HG03460 (cell line): Measurements from ENCODE around the gene C17orf78.
"Not testable (repeated sequence)": the region's sequence is repeated elsewhere in the genome, so short reads cannot be mapped to it uniquely, and the experiment has no call there.

Experiments
- ATAC-seq: cut with Tn5 transposase; IDR thresholded peaks from one replicate; pipeline ENCODE4 v1.9.1; 2021; ENCODE audit not compliant: unreplicated experiment

The C17orf78 gene

DNA sequence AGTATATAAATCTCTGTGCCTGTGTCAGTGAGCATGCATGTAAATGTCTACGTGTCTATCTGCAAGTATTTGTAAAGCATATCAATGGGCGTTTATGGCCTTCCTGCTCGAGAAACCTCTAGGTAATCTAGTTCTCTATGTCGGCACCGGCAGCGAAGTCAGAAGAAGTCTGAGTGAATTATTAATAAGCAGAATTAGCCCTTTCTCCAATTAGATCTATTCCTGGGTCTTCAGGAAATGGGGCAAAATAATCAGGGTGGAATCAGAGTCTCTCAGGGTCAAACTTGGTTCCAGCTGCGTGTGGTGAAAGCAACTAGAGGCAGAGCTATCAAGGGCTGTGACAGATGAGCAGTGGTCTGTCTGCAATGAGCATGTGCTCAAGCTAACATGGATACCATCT lies at the start of gene C17orf78:
C17orf78 (plus strand) TSS at position 280 of the 400 bp plus-strand sequence; CDS start at position 388, 108 bp downstream.
- no peak for ATAC-seq

DNA sequence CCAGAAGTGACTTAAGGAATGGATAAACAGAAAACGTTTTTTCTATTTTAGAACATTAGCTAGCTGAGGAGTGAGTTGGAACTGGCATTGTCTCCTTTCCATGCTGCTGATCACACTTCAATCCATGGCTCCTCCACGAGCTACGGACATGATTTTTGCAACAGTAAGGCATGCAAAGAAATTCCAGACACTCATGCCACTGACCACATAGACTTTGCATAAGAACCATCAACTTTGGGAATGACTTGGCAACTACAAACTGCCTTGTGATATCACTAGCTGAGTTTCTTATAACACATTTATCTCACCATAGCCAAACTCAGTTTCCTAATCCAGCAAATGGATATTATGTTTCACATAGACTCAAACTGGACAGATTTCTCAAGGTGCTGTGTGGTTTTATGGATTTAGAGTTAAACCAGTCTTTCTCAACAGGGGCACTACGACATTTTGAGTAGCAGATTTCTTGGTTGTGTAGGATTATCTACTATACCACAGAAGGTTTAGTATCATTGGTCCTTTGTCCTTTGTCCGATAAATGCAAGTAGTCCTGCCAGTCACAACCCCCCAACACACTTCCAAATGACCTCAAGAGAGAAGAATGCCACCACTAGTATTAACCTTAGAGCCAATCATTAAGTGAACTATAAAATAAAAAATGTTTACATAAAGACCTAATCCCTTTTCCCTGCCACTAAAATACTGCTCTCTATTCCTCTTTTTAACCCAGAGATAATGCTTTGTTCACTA lies 48.3 kb upstream of the C17orf78 start:
- ATAC-seq, result no peak

DNA sequence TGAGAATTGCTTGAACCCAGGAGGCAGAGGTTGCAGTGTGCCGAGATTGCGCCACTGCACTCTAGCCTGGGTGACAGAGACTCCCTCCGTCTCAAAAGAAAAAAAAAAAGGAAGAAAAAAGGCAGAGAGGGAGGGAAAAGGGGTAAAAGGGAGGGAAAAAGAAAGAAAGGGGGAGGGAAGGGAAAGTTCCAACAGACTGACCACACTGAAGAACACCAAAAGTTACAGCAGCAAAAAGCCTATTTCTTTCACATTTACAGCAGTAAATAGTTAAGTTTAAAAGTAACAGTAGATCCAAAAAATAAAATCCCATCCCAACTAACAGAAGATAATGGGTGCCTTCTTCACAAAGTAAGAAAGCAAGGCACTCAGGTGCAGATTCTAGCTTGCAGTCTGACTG lies 36.9 kb upstream of the C17orf78 start:
- ATAC-seq, result no peak

DNA sequence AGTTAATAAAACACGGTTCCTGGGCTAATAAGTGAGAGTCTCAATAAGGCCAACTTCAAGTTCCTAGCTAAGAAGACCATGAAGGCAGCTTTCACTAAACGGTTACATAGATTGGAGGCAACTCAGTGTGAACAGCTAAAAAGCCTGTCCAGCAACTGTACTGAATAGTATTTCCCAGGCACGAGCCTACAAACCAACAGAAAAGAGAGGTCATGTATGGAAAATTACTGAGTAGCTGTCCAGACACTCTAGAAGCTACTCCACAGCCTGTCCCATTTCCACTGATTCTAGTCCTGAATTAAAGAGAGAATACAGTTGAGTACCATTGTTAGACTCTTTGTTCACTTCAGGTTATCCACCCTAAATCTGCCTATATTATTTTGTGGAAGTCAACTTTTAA lies 36.5 kb upstream of the C17orf78 start:
- ATAC-seq, result no peak

DNA sequence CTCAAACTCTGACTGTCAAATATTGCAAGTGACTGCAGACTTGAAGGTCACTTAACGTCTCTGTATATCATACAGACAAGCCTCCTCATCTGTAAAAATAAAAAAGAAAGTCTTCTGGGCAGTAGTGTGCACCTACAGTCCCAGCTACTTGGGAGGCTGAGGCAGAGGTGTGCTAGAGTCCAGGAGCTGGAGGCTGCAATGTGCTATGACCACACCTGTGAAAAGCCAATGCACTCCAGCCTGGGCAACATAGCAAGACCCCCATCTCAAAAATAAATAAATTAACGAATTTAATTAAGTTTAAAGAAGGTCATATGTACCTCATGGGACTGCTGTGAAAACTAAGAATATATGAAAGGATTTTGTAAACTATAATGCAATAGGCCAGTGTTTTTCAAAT lies 35.0 kb upstream of the C17orf78 start:
- ATAC-seq, result no peak

DNA sequence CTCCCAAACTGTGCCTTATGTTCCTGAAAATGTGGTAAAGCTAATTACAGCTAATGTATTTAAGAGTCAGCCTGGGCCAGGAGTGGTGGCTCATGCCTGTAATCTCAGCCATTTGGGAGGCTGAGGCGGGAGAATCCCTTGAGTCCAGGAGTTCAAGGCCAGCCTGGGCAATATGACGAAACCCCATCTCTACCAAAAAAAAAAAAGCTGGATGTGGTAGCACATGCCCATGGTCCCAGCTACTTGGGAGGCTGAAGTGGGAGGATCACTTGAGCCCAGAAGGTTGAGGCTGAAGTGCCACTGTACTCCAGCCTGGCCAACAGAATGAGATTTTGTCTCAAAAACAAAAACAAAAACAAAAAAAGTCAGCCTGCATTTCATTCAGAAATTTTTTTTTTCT lies 33.2 kb upstream of the C17orf78 start:
- no peak for ATAC-seq

DNA sequence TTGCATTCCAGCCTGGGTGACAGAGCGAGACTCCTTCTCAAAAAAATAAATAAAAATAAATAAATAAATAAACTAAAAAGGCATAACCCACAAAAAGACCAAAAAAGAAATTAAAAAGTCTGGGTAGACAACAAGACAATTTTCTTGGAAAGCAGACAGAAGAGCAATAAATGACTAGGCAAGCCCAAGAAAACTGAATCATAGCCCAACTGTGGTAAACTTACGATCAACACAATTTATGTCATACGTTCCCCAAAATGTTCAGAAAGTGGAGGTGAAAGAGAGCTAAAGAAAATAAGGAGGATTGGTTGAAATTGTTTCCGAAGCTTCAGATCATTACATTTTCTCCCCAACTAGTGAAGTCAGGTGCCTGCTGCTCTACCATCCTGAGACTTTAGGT lies 31.3 kb upstream of the C17orf78 start:
- ATAC-seq, result no peak

DNA sequence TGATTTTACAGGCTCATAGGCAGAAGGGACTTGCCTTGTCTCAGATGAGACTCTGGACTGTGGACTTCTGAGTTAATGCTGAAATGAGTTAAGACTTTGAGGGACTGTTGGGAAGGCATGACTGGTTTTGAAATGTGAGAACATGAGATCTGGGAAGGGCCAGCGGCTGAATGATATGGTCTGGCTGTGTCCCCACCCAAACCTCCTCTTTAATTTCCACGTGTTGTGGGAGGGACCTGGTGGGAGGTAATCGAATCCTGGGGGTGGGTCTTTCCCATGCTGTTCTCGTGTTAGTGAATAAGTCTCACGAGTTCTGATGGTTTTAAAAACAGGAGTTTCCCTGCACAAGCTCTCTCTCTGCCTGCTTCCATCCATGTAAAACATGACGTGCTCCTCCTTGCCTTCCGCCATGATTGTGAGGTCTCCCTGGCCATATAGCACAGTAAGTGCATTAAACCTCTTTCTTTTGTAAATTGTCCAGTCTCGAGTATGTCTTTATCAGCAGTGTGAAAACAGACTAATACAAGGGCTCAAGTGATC lies 28.9 kb upstream of the C17orf78 start:
- not testable (repeated sequence) for ATAC-seq

DNA sequence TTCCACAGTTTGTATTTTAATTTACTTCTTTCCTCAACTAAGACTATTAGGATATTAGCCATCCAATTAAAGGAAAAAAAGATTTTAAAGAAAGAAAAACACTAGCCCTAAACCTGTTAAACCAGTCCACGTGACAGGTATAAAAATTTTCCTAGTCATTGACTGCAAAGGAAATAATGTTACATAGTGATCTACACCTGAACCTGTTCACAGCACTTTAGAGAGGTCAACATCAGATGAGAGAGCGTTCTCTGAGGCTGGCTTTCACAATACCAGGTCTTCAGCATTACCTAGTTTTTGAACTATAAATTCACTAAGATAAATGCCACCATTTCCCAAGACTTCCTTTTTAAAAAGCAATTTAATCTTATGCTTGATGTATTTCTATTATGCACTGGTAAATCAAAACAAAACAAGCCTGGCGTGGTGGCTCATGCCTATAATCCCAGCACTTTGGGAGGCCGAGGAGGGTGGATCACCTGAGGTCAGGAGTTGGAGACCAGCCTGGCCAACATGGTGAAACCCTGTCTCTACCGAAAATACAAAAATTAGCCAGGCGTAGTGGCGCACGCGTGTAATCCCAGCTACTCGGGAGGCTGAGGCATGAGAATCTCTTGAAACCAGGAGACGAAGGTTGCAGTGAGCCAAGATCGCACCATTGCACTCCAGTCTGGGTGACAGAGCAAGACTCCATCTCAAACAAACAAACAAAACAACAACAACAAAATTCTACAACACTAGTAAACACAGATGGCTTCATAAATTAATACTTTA lies 18.8 kb upstream of the C17orf78 start:
- not testable (repeated sequence) for ATAC-seq

DNA sequence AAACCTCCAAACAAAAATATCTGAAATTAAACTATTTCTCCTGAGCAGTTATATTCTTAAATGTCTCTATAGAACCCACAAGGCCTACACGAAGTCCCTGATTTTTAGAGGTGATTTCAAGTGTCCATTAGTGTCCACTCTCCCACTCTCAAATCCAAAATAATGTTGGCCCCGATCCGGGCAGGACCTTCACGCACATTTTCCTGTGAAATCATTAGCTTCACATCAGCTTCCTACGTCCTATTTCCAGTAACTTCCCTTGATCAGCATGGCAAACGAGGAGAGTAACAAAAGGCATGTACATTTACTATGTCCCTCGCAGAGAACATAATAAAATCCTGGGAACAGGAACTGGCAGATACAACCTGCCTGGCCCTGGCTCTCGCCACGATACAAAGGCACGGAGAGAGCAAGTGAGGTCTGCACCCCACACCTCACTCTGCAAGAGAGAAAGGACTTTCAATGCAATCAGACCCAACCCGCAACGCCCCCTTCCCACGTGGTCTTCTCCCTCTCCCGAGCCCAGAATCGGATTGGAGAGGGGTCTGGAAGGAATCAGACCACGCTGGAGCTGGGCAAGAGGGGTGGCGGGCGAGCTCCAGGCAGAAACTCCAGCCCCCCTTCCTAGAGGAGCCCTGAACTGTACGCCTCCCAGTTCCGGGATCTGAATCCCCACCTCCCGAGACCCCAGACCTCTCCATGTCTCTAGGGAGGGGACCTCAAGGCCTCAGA lies 17.5 kb upstream of the C17orf78 start:
- ATAC-seq, result no peak

DNA sequence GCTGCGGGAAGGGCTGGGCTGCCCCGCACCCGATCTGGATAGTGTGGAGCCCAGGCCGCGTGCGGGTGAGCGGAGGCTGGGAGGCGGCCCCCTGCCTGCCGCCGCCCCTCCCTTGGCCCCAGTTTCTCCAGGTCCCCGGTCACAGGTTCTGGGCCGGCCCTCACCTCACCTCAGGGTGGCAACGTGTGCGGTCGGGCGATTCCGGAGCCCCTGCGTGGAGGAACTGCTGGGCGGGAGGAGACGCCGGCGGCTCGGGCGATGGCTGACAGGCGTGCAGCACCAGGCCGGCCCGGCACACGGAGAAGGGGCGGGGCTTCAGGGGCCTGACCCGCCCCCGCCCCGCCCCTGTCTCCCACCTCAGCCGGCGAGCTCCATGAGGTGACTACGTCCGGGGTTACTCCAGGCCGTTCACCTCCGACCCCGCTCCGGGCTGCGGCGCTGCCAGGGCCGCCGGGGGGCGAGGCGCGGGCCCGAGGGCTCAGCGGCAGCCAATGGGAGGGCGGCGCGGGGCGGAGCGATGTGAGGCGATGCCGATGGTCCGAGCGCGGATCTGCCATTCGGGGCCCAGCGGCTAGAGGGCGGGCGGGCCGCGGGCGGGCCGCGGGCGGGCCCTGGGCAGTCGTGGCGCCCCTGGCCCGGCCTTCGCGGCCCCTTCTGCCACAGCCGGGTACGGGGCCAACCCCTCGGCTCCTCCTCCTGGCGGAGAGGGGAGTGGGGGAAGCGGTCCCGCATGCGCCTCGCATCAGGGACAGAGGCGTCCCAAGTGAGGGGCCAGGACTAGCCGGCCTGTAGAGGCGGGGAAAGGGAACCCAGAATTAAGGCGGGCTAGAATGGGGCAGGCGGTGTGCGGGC lies 16.7 kb upstream of the C17orf78 start:
- ATAC-seq, result peak; percentile 88

DNA sequence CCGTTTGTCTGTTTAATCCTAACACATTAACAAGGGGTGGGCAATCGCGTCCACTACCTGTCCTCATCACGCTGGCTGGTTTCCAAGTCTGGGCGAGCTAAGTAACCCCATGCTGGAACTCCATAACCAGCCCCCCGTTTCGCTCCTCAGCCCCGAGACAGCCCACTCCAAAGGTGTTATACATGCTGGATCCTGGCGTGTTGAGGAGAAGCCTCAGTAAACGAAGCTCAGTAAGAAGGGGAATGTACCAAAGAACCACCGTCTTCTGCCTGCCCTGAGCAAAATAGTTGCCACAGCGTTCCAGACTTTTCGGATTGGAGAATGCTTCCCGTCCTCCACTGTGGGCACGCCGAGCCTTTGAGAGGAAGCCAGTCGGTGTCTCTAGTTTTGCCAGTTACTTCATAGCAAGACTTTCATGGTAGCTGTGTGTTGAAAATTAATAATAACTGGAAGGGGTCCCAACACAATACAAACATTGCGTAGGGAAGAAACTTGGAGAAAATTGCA lies 16.1 kb upstream of the C17orf78 start:
- no peak for ATAC-seq

DNA sequence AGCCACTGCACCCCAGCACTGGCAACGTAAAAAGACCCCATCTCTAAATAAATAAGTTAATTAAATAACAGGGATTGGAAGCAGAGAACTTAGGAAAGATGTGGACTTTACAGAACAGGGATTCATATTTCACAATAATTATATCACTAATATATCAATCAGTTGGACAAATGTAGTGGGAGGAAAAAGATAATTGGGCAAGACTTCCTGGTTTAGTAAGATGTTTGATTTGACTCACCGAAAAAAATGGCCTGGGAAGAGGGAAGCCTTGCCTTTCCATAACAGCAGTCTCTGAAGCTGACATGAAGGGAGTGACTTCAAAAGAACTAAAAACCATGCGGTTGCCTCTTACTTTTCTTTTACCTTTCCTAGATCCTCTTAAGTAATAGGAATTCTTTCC lies 15.2 kb upstream of the C17orf78 start:
- no peak for ATAC-seq

DNA sequence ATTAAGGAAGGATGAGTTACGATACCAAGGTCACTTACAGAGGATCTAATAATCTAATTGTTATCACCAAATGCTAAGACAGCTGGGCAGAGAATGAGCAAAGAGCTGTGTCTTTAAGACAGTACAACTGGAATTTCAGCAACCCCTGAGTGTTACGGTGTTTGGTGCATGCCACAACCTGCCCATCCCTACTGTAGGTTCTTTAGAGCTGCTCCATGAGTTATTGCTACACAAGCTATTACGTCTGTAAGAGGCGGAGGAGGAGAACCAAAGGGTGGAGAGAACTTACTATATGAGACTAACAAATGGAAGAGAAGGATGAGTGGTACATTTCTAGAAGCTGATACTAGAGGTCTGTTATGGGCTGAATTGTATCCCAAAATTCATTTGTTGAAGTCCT lies 14.2 kb upstream of the C17orf78 start:
- ATAC-seq, result no peak

DNA sequence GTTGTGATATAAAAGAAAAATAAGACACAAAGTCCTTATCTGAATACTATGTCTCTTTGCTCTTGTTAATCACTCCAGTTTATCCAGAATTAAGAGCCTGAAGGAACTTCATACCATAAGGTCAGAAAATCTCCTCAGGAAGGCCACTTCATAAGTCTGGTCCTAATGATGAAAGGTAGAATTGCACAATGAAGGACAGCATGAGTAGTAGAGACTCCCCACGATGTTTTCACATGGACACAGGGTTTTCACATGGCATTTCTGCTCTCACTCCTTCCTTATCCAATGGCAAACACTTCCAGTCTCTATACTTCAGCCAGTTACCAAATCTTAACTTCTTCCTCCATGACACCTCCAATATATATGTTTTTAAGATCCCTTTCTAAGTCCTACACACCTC lies 10.2 kb upstream of the C17orf78 start:
- ATAC-seq, result no peak

DNA sequence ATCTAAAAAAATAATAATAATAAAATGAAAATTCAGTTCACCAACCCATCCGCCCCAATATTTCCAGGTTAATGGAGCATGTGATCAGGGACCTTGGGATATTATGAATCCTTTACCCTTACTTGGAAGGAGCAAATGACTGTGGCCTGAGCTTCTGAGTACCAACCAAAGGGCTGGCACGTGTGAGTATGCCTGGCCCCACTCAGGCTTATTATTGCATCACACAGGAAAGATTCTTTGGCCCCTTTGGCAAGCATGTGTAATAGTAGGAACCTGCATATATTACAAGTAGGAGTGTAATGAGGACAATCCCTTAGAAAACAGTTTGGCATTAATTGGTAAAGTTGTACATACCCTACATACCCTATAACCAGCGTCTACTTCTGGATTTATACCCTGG lies 7.2 kb upstream of the C17orf78 start:
- no peak for ATAC-seq

DNA sequence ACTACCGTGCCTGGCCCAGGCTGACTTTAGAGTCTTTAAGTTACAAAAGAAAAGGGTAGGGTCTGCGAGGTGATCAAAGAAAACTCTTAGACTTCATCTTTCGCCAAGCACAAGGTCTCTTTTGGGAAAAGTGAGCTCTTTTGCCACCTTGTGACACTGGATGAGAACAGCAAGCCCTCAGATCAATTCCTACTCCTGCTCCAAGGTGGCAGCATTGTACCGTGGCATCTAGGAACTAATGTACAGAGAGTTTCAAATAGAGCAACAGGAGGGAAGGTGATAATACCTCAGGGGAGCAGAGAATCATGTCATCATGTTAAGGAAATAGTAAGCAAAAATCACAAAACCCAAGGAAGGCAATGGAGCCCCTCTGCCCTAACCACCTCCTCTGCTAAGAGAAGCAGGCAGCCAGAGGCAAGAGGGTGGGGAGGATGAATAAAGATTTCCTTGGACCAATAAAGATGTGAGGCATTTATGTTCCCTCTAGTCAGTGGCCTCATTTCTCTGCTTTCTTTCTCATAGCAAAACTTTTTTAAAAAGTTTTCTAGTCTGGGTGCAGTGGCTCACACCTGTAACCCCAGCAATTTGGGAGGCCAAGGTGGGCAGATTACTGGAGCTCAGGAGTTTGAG lies 2.1 kb upstream of the C17orf78 start:
- ATAC-seq, result no peak

DNA sequence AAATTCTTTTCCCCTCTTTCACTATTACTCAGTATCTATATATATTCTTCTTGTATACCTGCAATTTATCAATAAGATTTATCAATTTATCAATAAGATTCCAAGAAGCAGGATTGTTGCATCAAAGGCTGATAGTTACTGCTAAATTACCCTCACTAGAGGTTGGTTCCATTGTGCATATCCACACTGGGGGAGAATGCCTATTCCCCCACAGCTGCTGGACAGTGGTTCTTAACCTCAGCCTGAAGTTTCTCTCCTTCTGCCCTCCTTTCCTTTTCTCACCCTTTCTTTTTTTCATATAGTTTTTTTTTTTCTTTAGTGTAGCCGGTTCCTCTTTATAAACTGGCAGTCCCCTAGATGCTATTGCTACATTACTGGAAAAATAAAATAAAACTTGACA lies 6.3 kb downstream of the C17orf78 start:
- no peak for ATAC-seq

DNA sequence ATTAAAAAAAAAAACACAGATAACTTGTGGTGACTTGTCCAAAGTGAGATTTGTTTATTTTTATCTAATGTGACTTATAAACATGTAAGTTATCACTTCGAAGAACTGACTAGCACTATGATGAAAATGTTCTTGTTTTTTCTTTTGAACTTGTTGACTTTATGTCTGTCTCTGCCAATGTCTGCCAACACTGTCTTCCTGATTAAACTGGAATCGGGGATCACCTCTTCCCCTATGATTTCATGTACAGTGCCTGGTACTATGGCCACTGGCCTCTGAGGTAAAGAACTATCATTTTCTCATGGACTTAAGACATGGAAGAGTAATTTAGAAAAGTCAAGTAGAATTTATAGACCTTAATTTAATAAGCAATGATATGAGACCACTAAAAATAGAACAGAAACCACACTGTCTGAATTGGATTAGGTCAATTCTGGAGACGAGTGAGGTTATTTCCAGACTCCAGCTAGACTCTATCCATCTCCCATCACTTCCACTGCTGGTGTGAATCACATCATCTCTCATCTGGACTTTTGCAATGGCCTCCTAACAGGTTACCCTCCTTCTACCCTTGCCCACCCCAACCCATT lies 8.9 kb downstream of the C17orf78 start:
- ATAC-seq, result no peak
